GM19099 (cell line): ENCODE measurements around the gene TUBB2B.

Experiments used
- POLR2A ChIP-seq: IDR thresholded peaks from 3 replicates; pipeline ENCODE4 v1.6.1; 2011; ENCODE audit warnings: low read depth; ENCODE audit not compliant: insufficient read length; ENCODE audit errors: extremely low read depth

TUBB2B gene

GRCh38 chr6:3261921-3262320 lies 34.5 kb upstream of the TUBB2B start:
- TF ChIP-seq POLR2A: no peak

GRCh38 chr6:3261518-3261820 lies 34.0 kb upstream of the TUBB2B start:
- no peak for TF ChIP-seq POLR2A

GRCh38 chr6:3260772-3261517 lies 33.5 kb upstream of the TUBB2B start:
- TF ChIP-seq POLR2A: no peak

GRCh38 chr6:3260296-3260695 lies 32.8 kb upstream of the TUBB2B start:
- TF ChIP-seq POLR2A: no peak

- no peak for TF ChIP-seq POLR2A
Measured at GRCh38 chr6:3259491-3259958, 32.1 kb upstream of the TUBB2B start.

GRCh38 chr6:3258720-3259490 lies 31.5 kb upstream of the TUBB2B start, which contains the start of gene PSMG4:
PSMG4 (plus strand) TSS chr6:3258947; CDS start chr6:3259023, 76 bp downstream.
- TF ChIP-seq POLR2A: peak; percentile 65

- no peak for TF ChIP-seq POLR2A
Measured at GRCh38 chr6:3258201-3258600, 30.7 kb upstream of the TUBB2B start.

GRCh38 chr6:3253597-3253961 lies 26.1 kb upstream of the TUBB2B start:
- no peak for TF ChIP-seq POLR2A

- no peak for TF ChIP-seq POLR2A
Measured at GRCh38 chr6:3252861-3253596, 25.6 kb upstream of the TUBB2B start.

GRCh38 chr6:3252369-3252768 lies 24.9 kb upstream of the TUBB2B start:
- TF ChIP-seq POLR2A: no peak

- TF ChIP-seq POLR2A: no peak
Measured at GRCh38 chr6:3251462-3252314, 24.2 kb upstream of the TUBB2B start.

- TF ChIP-seq POLR2A: no peak
Measured at GRCh38 chr6:3250231-3250675, 22.8 kb upstream of the TUBB2B start.

- TF ChIP-seq POLR2A: no peak
Measured at GRCh38 chr6:3249821-3250220, 22.4 kb upstream of the TUBB2B start.

- no peak for TF ChIP-seq POLR2A
Measured at GRCh38 chr6:3247255-3248146, 20.0 kb upstream of the TUBB2B start.
